Activated CD4-positive, CD25-positive, alpha-beta regulatory T cell treated with anti-CD3 and anti-CD28 coated beads, Interleukin-2, amount 50 U/mL, for 72 hours (primary cell): ENCODE measurements around the gene TUG1.

Experiments used
- DNase-seq: peaks from one replicate; pipeline ENCODE4 v3.0.0; 2021

TUG1 gene

DNA sequence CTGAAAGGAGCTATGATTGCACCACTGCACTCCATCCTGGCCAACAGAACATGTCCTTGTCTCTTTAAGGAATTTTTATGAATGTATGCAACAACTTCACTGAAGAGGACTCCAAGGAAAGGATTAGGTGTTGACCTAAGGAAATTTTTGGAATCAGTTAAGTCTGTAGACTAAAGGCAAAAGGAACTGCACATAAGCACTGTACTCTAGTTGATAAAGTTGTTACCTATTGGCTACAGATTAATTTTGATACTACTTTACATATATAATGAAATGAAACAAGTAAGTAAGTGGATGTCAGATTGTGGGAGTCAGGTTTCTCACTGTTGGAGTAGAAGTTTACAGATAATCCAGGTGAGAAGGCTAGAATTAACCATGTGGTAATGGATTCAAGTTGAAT lies 36.5 kb downstream of the TUG1 start:
- no peak for DNase-seq

DNA sequence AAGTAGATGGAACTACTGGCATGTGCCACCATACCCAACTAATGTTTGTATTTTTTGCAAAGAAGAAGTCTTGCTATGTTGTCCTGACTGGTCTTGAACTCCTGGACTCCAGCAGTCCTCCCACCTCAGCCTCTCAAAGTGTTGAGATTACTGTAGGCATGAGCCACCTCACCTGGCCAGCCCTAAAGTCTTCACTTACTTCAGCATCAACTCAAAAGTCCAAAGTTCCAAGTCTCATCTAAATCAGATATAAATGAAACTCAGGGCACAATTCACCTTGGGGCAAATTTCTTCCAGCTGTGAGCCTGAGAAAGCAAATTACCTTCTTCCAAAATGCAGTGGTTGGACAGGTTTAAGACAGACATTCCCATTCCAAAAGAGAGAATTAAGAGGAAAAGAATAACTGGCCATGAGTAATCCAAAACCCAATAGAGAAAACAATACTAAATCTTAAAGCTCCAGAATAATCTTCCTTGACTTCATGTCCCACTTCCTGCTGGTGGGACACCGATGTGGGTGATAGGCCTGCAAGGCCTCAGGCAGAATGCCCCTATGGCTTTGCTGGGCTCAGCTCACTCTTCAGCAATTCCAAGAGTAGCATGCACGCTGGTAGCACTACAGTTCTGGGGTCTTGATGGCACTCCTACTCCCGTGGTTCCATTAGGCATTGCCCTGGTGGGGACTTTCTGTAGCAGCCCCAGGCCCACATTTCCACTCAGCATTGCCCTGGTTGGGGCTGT lies 50.3 kb downstream of the TUG1 start:
- DNase-seq: no peak

DNA sequence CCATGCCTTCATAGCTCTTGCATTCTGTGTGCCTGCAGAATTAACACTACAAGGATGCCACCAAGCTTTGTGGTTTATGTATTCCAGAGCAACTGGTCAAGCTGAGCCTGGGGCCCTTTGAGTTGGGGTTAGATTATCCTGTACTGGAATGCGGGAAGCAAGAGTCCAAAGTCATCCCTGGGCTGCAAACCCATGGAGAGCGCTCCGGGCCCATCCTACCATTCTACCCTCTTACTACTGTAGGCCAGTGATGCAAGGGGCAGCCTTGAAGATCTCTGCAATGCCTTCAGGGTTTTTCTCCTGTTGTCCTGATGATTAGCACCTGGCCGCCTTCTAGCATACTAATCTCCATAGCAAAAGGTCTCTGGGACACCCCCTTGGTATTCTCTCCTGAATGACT lies 51.3 kb downstream of the TUG1 start:
- DNase-seq: no peak

DNA sequence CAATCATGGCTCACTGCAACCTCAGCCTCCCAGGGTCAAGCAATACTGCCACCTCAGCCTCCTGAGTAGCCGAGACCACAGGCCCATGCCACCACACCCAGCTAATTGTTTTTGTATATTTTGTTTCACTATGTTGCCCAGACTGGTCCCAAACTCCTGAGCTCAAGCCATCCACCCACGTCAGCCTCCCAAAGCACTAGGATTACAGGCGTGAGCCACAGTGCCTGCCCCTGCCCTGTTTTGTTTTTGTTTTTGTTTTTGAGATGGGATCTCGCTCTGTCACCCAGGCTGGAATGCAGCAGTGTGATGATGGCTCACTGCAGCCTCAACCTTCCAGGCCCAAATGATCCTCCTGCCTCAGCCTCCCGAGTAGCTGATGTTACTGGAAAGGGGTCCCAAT lies 53.5 kb downstream of the TUG1 start:
- DNase-seq: no peak
